DND-41 (cell line): ENCODE data around the gene ABRACL.

ENCODE experiments used
- ATAC-seq: fragments of 200-7000 bp; cut with Tn5 transposase; 3 replicates; pipeline ENCODE4 v1.9.1; 2021; ENCODE audit warnings: low read depth; ENCODE audit not compliant: insufficient read depth
- DNase-seq: peaks from one replicate; pipeline ENCODE4 v3.0.0-alpha.2; 2020
- H2AFZ ChIP-seq: 2 replicates; pipeline ENCODE4 v1.6.0; 2012; ENCODE audit warnings: low read depth, low read length
- H3K27ac ChIP-seq: 2 replicates; pipeline ENCODE4 v1.5.1; 2012; ENCODE audit warnings: low read length, inconsistent platforms
- H3K27me3 ChIP-seq: fragments of 200-600 bp; sonication (generic); 2 replicates; pipeline ENCODE4 v1.6.0; 2012; ENCODE audit warnings: low read length, mild to moderate bottlenecking, inconsistent platforms; ENCODE audit not compliant: insufficient read depth, poor library complexity
- H3K36me3 ChIP-seq: 2 replicates; pipeline ENCODE4 v1.5.1; 2012; ENCODE audit warnings: low read length, inconsistent platforms; ENCODE audit not compliant: insufficient read depth
- H3K4me1 ChIP-seq: 2 replicates; pipeline ENCODE4 v1.5.1; 2012; ENCODE audit warnings: mild to moderate bottlenecking, low read length; ENCODE audit not compliant: insufficient read depth
- H3K4me2 ChIP-seq: 2 replicates; pipeline ENCODE4 v1.6.0; 2012; ENCODE audit warnings: mild to moderate bottlenecking, moderate library complexity, low read length, inconsistent platforms; ENCODE audit not compliant: insufficient read depth
- H3K4me3 ChIP-seq, 2 experiments: fragments of 200-600 bp in 1 of 2; shearing (Covaris generic) in 1 of 2; 2 replicates each; pipeline ENCODE4 v1.5.1; 2012 to 2016; ENCODE audit warnings: inconsistent platforms in 2 of 2, low read length in 2 of 2, mild to moderate bottlenecking in 2 of 2, low read depth in 1 of 2, moderate library complexity in 1 of 2
- H3K79me2 ChIP-seq: 2 replicates; pipeline ENCODE4 v1.6.0; 2012; ENCODE audit warnings: low read length, inconsistent platforms; ENCODE audit not compliant: insufficient read depth
- H3K9ac ChIP-seq: 2 replicates; pipeline ENCODE4 v1.6.0; 2012; ENCODE audit warnings: low read depth, mild to moderate bottlenecking, inconsistent platforms, low read length, moderate library complexity
- H3K9me3 ChIP-seq: 2 replicates; pipeline ENCODE4 v1.5.1; 2012; ENCODE audit warnings: low read length, moderate library complexity, mild to moderate bottlenecking, inconsistent platforms; ENCODE audit not compliant: insufficient read depth, severe bottlenecking
- H4K20me1 ChIP-seq: 2 replicates; pipeline ENCODE4 v1.6.0; 2012; ENCODE audit warnings: low read length; ENCODE audit not compliant: insufficient read depth
- EZH2 ChIP-seq: IDR thresholded peaks from 3 replicates; pipeline ENCODE4 v1.6.1; 2012; ENCODE audit warnings: borderline replicate concordance, low read depth, mild to moderate bottlenecking, moderate library complexity, low read length, inconsistent platforms; ENCODE audit not compliant: severe bottlenecking
- TF ChIP-seq, protein P1 (sequence below): IDR thresholded peaks from 2 replicates; pipeline ENCODE4 v1.5.1; 2012; ENCODE audit warnings: borderline replicate concordance, low read length, moderate library complexity, mild to moderate bottlenecking; ENCODE audit not compliant: poor library complexity, severe bottlenecking; ENCODE audit errors: extremely low read depth

The ABRACL gene

DNA sequence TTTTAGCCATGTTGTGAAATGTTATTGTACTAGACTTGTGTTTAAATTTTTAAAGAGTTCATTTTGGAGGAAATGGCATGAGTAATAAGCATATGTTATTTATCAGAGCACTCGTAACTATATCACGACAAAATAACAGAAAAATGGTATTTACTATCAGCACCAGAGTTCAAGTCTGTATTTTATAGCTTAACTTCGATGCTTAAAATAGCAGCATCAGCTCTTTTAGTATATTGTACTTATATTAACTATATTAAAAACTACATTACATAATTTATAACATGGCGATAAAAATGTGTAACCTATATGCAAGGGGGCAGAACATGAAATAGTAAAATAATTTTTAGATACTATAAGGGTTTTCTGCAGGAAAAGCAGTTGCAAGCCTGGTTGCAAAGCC is 52.9 kb downstream of the ABRACL start:
- Histone ChIP-seq H4K20me1 (no peaks in the 10 kb centered on the region), H3K4me2 (no peak overlapping the region), H3K9ac (no peak overlapping the region), H3K9me3 (no peaks in the 10 kb centered on the region), H2AFZ (no peak overlapping the region), H3K4me1 (no peaks in the 10 kb centered on the region), H3K4me3 (no peak overlapping the region), H3K27ac (no peak overlapping the region), H3K27me3 (no peaks in the 10 kb centered on the region), H3K79me2 (no peaks in the 10 kb centered on the region), H3K36me3 (no peaks in the 10 kb centered on the region)
- TF ChIP-seq EZH2 = no peak
- TF ChIP-seq, protein P1, sequence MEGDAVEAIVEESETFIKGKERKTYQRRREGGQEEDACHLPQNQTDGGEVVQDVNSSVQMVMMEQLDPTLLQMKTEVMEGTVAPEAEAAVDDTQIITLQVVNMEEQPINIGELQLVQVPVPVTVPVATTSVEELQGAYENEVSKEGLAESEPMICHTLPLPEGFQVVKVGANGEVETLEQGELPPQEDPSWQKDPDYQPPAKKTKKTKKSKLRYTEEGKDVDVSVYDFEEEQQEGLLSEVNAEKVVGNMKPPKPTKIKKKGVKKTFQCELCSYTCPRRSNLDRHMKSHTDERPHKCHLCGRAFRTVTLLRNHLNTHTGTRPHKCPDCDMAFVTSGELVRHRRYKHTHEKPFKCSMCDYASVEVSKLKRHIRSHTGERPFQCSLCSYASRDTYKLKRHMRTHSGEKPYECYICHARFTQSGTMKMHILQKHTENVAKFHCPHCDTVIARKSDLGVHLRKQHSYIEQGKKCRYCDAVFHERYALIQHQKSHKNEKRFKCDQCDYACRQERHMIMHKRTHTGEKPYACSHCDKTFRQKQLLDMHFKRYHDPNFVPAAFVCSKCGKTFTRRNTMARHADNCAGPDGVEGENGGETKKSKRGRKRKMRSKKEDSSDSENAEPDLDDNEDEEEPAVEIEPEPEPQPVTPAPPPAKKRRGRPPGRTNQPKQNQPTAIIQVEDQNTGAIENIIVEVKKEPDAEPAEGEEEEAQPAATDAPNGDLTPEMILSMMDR = no peak
- DNase-seq = no peak
- ATAC-seq = no peak

DNA sequence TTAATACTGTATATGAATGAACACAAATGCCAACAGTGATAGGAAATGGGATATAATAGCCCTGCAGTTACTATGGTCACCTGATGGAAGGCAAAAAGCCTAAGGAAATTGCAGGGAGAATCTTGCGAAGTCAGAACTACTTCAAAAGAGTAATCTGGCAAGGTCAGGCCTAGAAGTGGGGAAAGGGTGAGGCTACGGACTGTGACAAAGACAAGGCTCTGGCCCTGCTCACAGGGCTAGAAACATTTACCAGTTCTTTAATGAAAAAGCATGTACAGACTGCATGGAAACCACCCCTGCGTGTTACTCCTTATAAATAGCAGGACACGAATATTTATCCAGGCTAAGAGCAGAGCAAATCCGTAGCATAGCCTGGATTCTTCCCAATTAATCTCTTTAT is 53.8 kb downstream of the ABRACL start:
- Histone ChIP-seq H3K79me2 (no peaks in the 10 kb centered on the region), H3K27ac (no peak overlapping the region), H3K4me2 (no peak overlapping the region), H3K9me3 (no peaks in the 10 kb centered on the region), H3K36me3 (no peaks in the 10 kb centered on the region), H4K20me1 (no peaks in the 10 kb centered on the region), H3K4me1 (no peaks in the 10 kb centered on the region), H2AFZ (no peak overlapping the region), H3K27me3 (no peaks in the 10 kb centered on the region), H3K4me3 (no peak overlapping the region), H3K9ac (no peak overlapping the region)
- ATAC-seq = no peak
- no peak for DNase-seq
- no peak for TF ChIP-seq EZH2
- TF ChIP-seq, protein P1 = no peak

DNA sequence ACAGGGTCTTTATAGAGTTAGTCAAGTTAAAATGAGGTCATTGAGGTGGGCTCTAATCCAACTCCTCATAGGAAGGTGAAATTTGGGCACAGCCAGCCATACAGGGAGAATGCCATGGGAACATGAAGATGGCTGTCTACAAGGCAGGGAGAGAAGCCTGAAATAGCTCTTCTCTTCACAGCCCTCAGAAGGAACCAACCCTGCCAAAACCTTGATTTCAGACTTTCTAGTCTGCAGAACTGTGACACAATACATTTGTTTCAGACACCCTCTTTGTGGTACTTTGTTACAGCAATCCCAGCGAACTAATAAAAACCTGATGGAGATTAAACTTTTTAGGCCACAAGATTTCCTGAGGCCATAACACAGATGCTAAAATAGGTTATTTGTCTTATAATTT is 63.3 kb downstream of the ABRACL start:
- DNase-seq = no peak
- Histone ChIP-seq H3K27ac (no peak overlapping the region), H4K20me1 (no peaks in the 10 kb centered on the region), H3K9me3 (no peaks in the 10 kb centered on the region), H3K27me3 (no peaks in the 10 kb centered on the region), H3K36me3 (no peaks in the 10 kb centered on the region), H3K79me2 (no peaks in the 10 kb centered on the region), H3K9ac (no peak overlapping the region), H3K4me1 (no peaks in the 10 kb centered on the region), H2AFZ (no peak overlapping the region), H3K4me2 (no peak overlapping the region), H3K4me3 (no peak overlapping the region)
- no peak for ATAC-seq
- TF ChIP-seq, protein P1 = no peak
- TF ChIP-seq EZH2 = no peak
